Endometrial microvascular endothelial cells (primary cell): Measurements from ENCODE around the gene LRP3. TPM values are rescaled to one million over a fixed set of nuclear protein-coding genes. Genes with fewer than 3 reads are reported as not detected.
"Not testable (repeated sequence)": the region's sequence is repeated elsewhere in the genome, so short reads cannot be mapped to it uniquely, and the experiment has no call there.

Source experiments
- in situ Hi-C: cut with HindIII; loops from 2 replicates; pipeline ENCODE4 v1.10.0; 2017; ENCODE audit warnings: low sequenced_read_pairs, low pct_unique_long_range_greater_than_20kb; ENCODE audit errors: inconsistent ontology term
- total RNA-seq: library from RNA; depleted of rRNA; stranded (reverse); fragments of >200 nt; gene quantifications from one replicate; pipeline ENCODE4 v1.2.3, GENCODE V29; 2015; ENCODE audit errors: inconsistent ontology term

Gene LRP3
- total RNA-seq, 1 donor from 2014 or later: 31.9 TPM

DNA sequence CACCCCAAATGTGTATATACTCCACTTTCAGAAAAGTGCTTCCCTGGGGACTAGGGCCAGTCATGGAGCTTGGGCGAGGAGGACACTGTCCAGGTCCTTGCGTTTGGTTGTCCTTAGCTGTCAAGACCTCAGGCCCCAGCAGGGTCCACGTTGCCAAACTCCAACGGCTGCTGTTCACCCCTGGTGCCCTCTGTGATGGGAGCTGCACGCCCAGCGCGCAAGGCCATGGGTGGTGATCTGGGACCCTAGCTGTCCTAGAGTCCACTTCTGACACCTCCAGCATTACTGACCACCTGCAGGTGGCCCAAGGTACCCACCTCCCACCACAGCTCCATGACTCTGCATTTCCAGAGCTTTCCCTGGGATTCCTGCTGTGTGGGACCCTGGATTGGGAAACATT lies 4.0 kb downstream of the LRP3 start:
- in situ Hi-C loops: no loop called here

GRCh38 chr19:33199441-33200265 lies 5.5 kb downstream of the LRP3 start:
- in situ Hi-C loops: no loop called here

- in situ Hi-C loops: no loop called here
These were observed 7.3 kb downstream of the LRP3 start for GRCh38 chr19:33201473-33201872.

DNA sequence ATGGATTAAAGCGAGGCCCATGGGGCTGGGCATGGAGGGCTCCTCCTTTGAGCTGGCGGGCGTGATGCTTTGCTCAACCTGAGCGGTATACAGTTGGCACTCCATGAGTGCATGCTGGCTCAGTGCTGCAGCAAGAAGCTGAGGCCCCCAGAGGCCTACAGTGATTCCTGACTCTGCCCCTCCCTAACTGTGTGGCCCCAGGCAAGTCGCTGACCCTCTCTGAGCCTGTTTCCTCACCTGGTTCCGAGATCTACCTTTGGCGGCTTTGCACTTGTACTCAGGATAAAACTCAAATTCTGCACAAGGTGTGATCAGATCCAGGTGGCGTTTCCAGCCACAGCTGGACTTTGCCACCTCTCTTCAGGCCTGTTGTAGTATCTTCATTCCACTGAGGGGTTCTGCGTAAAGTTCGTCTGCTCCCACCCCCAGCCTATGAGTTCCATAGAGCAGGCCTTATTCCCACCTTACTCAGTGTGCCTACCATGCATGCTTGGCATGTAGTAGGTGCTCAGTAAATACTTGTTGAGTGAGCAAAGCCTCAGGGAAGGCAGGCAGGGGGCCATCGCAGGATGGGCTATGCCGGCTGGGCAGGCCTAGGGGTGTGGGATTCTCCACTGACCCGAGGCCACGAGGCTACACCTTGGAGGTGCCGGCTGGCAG lies 7.9 kb downstream of the LRP3 start:
- in situ Hi-C loops: no loop called here

- in situ Hi-C loops: no loop called here
These were observed 8.7 kb downstream of the LRP3 start for GRCh38 chr19:33202546-33203507.

- in situ Hi-C loops: no loop called here
These were observed 9.4 kb downstream of the LRP3 start for GRCh38 chr19:33203529-33203928.

DNA sequence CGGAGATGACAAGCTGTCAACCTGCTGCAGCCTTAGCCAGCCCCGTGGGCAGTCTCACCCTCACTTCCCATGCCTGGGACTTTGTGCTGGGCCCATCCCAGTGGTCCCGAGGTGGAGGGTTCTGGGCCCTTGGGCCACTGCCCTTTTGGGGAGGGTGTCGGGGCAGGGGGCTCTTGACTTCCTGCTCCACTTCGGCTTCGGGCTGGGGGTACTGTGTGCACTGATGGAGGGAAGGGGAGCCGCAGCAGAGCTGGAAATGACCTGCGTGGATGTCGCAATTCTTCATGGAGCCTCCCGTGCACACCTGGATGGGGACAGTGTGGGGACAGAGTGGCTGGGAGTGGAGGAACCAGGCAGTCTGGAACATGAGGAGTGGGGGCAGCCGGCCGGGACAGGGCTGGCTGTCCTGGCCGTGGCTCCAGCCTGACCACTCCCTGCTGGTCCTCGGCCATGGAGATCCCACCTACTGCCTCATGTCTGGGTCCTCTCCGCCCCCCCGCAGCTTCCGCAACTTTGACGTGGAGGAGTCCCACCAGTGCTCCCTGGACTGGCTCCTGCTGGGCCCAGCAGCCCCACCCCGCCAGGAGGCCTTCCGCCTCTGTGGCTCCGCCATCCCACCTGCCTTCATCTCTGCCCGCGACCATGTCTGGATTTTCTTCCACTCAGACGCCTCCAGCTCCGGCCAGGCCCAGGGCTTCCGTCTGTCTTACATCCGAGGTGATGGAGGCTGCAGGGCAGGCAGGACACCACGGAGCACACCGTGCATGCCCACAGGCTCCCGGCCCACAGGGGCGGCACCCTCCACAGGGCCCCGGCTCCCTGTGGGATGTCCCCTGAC lies 10.2 kb downstream of the LRP3 start:
- in situ Hi-C loops: no loop called here

GRCh38 chr19:33205110-33205509 lies 11.0 kb downstream of the LRP3 start:
- in situ Hi-C loops: no loop called here

DNA sequence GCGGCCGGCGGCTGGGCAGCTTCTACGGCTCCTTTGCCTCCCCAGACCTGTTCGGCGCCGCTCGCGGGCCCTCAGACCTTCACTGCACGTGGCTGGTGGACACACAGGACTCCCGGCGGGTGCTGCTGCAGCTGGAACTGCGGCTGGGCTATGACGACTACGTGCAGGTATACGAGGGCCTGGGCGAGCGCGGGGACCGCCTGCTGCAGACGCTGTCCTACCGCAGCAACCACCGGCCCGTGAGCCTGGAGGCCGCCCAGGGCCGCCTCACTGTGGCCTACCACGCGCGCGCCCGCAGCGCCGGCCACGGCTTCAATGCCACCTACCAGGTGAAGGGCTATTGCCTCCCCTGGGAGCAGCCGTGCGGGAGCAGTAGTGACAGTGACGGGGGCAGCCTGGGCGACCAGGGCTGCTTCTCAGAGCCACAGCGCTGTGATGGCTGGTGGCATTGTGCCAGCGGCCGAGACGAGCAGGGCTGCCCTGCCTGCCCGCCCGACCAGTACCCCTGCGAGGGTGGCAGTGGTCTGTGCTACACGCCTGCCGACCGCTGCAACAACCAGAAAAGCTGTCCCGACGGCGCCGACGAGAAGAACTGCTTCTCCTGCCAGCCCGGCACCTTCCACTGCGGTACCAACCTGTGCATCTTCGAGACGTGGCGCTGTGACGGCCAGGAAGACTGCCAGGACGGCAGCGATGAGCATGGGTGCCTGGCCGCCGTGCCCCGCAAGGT lies 11.6 kb downstream of the LRP3 start:
- in situ Hi-C loops: no loop called here

DNA sequence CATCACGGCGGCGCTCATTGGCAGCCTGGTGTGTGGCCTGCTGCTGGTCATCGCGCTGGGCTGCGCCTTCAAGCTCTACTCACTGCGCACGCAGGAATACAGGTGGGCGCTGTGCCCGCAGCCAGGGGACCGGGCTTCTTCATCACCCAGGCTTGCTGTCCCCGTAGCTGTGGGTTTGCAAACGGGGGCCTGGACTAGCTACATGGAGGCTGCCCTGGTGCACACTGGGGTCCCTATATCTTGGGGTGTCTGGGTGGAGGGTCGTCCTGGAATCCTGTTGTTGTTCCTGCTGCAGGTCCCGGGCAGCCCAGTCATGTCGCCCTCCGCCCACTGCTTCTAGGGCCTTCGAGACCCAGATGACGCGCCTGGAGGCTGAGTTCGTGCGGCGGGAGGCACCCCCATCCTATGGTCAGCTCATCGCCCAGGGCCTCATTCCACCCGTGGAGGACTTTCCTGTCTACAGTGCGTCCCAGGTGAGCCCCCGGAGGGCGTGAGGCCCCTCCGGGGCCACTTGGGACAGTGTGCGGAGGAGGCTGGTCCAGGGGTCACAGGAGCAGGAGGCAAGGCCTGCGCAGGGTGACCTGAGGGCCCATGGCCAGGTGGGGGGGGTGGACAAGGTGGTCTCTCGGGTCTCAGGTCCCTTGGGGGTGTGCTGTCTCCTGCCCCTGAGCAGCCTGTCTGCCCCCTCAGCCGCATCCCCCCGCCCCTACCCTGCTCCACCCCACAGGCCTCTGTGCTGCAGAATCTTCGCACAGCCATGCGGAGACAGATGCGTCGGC lies 12.3 kb downstream of the LRP3 start:
- in situ Hi-C loops: no loop called here

DNA sequence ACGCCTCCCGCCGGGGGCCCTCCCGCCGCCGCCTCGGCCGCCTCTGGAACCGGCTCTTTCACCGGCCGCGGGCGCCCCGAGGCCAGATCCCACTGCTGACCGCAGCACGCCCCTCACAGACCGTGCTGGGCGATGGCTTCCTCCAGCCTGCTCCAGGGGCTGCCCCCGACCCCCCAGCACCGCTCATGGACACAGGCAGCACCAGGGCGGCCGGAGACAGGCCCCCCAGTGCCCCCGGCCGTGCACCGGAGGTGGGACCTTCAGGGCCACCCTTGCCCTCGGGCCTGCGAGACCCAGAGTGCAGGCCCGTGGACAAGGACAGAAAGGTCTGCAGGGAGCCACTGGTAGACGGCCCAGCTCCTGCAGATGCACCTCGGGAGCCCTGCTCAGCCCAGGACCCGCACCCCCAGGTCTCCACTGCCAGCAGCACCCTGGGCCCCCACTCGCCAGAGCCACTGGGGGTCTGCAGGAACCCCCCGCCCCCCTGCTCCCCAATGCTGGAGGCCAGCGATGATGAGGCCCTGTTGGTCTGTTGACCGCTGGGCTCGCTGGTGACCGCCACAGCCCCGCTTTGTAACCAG lies 13.0 kb downstream of the LRP3 start:
- in situ Hi-C loops: no loop called here

DNA sequence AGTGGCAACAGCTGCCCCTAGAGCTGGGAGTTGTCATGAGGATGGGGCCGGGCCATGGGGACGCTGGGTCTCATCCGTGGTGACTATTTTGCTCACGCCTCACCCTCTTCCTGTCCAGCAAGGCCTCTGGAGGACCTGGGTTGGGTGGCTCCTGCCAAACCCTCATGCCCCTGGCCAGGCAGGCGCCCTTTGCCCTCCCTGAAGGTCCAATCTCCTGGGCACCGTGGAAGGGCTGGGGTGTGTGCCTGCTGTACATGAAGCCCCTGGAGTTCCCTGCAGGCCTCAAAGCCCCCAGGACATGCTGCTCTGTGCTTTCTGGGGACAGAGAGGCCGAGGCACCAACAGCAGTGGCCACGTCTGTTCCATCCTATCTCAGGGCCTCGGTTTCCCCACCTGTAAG lies 13.8 kb downstream of the LRP3 start:
- in situ Hi-C loops: no loop called here

DNA sequence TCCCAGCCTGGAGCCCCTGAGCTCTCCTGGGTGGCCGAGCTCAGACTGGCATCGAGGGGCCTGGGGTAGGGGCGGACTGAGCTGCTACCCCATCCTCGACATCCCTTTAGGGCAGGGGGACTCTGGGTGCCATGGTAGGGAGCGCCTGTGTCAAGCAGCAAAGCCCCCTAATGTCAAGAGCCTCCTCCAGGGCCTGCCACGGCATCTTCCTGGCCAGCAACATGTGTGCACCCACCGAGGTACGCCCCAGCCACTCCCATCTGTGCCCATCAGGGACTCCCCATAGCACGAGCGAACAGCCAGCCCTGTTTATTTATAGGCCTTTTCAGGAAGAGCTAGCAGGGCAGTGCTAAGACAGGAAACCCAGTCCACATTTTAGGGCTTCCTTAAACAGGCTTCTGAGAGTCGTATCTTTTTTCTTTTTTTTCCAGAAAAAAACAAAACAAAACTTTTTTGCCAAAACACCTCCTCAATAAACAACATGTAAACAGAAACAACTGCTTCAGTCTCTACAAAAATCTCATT lies 14.3 kb downstream of the LRP3 start:
- in situ Hi-C loops: no loop called here

DNA sequence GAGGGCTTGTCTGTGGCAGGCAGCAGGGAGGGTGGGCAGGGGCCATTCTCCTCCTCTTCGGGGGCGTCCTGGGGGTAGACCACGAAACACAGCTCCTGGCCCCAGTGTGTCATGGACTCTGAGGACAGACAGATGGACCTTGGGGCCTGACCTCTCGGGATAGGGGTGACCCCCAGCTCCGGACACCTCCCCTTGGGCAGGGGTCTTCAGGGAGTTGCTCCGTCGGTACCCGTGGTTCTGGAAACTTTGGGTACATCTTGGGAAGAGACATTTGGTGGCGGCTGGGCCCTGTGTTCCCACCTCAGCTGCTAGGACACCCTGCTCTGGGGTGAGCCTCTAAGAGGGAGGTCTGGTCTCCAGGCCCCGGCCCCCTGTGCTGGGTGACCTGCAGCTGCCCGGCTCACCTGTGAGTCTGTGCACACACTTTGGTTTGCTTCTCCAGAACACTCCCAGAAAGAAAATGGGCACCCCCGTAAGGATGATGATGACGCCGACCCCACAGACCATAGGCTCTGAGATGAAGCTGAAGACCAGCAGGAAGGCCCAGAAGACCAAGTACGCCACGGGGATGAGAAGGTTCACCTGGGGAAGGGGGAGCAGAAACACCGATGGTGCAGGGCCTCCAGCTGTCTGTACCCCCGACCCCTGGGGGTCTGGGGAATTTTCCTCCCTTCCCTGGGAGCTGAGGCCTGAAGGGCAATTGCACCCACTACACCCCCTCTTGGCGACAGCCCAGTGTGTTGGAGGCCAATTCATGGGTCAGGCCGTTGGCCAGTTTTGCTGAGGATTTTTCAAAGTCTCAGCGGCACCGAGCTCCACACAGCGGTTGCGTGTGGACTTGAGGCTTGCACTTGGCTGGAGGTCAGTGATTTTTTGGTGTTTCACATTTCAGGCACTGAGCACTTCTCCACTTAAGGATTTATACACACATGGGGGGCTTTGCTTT lies 15.0 kb downstream of the LRP3 start:
- in situ Hi-C loops: no loop called here

GRCh38 chr19:33209850-33210230 lies 15.7 kb downstream of the LRP3 start:
- in situ Hi-C loops: not testable (repeated sequence)
